HEK293T (cell line): ENCODE data around the gene LRRC56.

Experiments
- CTCF ChIA-PET: fragments of 350-600 bp; formaldehyde crosslinking; extraction: SDS; loops from one replicate; lab custom pipeline; 2021; ENCODE audit warnings: antibody characterized with exemption, inconsistent platforms; lab: Yijun Ruan, JAX
- POLR2A ChIA-PET: fragments of 350-600 bp; formaldehyde crosslinking; extraction: SDS; loops from one replicate; lab custom pipeline; 2020; ENCODE audit warnings: antibody characterized with exemption, inconsistent platforms; lab: Yijun Ruan, JAX
- DNase-seq: peaks from one replicate; pipeline ENCODE4 v3.0.0; 2012; ENCODE audit warnings: mixed read lengths; ENCODE audit errors: extremely low spot score
- ARNT ChIP-seq: fragments of 450-650 bp; IDR thresholded peaks from 2 replicates; pipeline ENCODE4 v1.6.1; 2017; ENCODE audit warnings: mild to moderate bottlenecking
- BHLHE40 ChIP-seq: fragments of 450-650 bp; IDR thresholded peaks from 2 replicates; pipeline ENCODE4 v1.6.1; 2016; ENCODE audit warnings: mild to moderate bottlenecking, moderate library complexity, borderline replicate concordance
- CTBP1 ChIP-seq: fragments of 450-650 bp; IDR thresholded peaks from 2 replicates; pipeline ENCODE4 v1.6.1; 2016; ENCODE audit warnings: borderline replicate concordance
- ELF4 ChIP-seq: fragments of 450-650 bp; IDR thresholded peaks from 2 replicates; pipeline ENCODE4 v1.6.1; 2017; ENCODE audit warnings: antibody characterized with exemption
- FOXA1 ChIP-seq: fragments of 450-650 bp; IDR thresholded peaks from 2 replicates; pipeline ENCODE4 v1.6.1; 2016; ENCODE audit warnings: mild to moderate bottlenecking
- FOXK2 ChIP-seq: fragments of 450-650 bp; IDR thresholded peaks from 2 replicates; pipeline ENCODE4 v1.6.1; 2016; ENCODE audit warnings: mild to moderate bottlenecking
- FOXM1 ChIP-seq: fragments of 450-650 bp; IDR thresholded peaks from 2 replicates; pipeline ENCODE4 v1.6.1; 2017; ENCODE audit warnings: mild to moderate bottlenecking, borderline replicate concordance
- HDGF ChIP-seq: fragments of 450-650 bp; IDR thresholded peaks from 2 replicates; pipeline ENCODE4 v1.6.1; 2017; ENCODE audit warnings: antibody characterized with exemption, borderline replicate concordance
- L3MBTL2 ChIP-seq: fragments of 450-650 bp; conservative IDR thresholded peaks from 2 replicates; pipeline ENCODE4 v1.6.1; 2016; ENCODE audit warnings: mild to moderate bottlenecking
- LEF1 ChIP-seq: fragments of 450-650 bp; IDR thresholded peaks from 2 replicates; pipeline ENCODE4 v1.6.1; 2017; ENCODE audit warnings: mild to moderate bottlenecking, borderline replicate concordance
- NFRKB ChIP-seq: fragments of 450-650 bp; IDR thresholded peaks from 2 replicates; pipeline ENCODE4 v1.6.1; 2016; ENCODE audit warnings: mild to moderate bottlenecking, moderate library complexity
- PKNOX1 ChIP-seq: fragments of 450-650 bp; IDR thresholded peaks from 2 replicates; pipeline ENCODE4 v1.6.1; 2016
- SP1 ChIP-seq: fragments of 450-650 bp; IDR thresholded peaks from 2 replicates; pipeline ENCODE4 v1.6.1; 2017
- SUZ12 ChIP-seq: fragments of 450-650 bp; IDR thresholded peaks from 2 replicates; pipeline ENCODE4 v1.6.1; 2016; ENCODE audit warnings: mild to moderate bottlenecking
- TARDBP ChIP-seq: fragments of 450-650 bp; IDR thresholded peaks from 2 replicates; pipeline ENCODE4 v1.6.1; 2016
- ZNF384 ChIP-seq: fragments of 450-650 bp; IDR thresholded peaks from 2 replicates; pipeline ENCODE4 v1.6.1; 2016

LRRC56 gene

GRCh38 chr11:536841-537621 lies at the start of gene LRRC56:
Gene LRRC56 (plus strand): TSS chr11:537527. CDS start chr11:540685, 3,158 bp downstream.
- ChIA-PET POLR2A (interaction anchor here (0.9 to 1.2 kb wide), 2 partner anchors 25 to 32 kb away, joined by 3 read pairs; no protein-coding TSS in a partner anchor), CTCF (no interaction called here)
- no peak for DNase-seq
- TF ChIP-seq TARDBP (no peak), NFRKB (no peak), L3MBTL2 (no peak), LEF1 (no peak), ELF4 (no peak), FOXA1 (no peak), FOXK2 (no peak), ARNT (no peak), SP1 (no peak)

- TF ChIP-seq NFRKB, result no peak
- no peak for TF ChIP-seq L3MBTL2
- no peak for TF ChIP-seq FOXK2
- ChIA-PET CTCF (no interaction called here), POLR2A (no interaction called here)
- no peak for DNase-seq
These were observed 49.7 kb upstream of the LRRC56 start for GRCh38 chr11:487571-488021.

- POLR2A ChIA-PET, result no interaction called here
- TF ChIP-seq L3MBTL2 (no peak), FOXK2 (no peak)
These were observed 49.3 kb upstream of the LRRC56 start for GRCh38 chr11:488062-488461.

GRCh38 chr11:488579-488978 lies 48.7 kb upstream of the LRRC56 start:
- TF ChIP-seq PKNOX1 (no peak), FOXA1 (no peak), ZNF384 (no peak), BHLHE40 (no peak), CTBP1 (no peak), L3MBTL2 (no peak), LEF1 (no peak), HDGF (no peak), FOXK2 (no peak), FOXM1 (no peak), ELF4 (no peak), SUZ12 (no peak), TARDBP (no peak), NFRKB (no peak), ARNT (no peak), SP1 (no peak)
- DNase-seq, result no peak
- POLR2A ChIA-PET, result interaction anchor here (1.2 kb wide), 1 partner anchor 18 kb away, joined by 3 read pairs; the partner anchor contains the start of gene RNH1
- CTCF ChIA-PET, result interaction anchor here (0.6 kb wide), 1 partner anchor 38 kb away, joined by 3 read pairs; the partner anchor contains the start of gene PTDSS2

More at GRCh38 chr11:488062-488461, 49.3 kb upstream of the LRRC56 start:
- CTCF ChIA-PET, result interaction anchor here (0.6 kb wide), 1 partner anchor 38 kb away, joined by 3 read pairs; the partner anchor contains the start of gene PTDSS2
- no peak for DNase-seq

- no peak for DNase-seq
- no peak for TF ChIP-seq SP1
- TF ChIP-seq L3MBTL2, result no peak
- no peak for TF ChIP-seq PKNOX1
- no peak for TF ChIP-seq ZNF384
- TF ChIP-seq FOXK2, result no peak
- TF ChIP-seq CTBP1, result no peak
- no peak for TF ChIP-seq FOXM1
- no peak for TF ChIP-seq SUZ12
- TF ChIP-seq NFRKB, result no peak
- ChIA-PET POLR2A (interaction anchor here (1.2 kb wide), 1 partner anchor 18 kb away, joined by 3 read pairs; the partner anchor contains the start of gene RNH1), CTCF (no interaction called here)
These were observed 48.3 kb upstream of the LRRC56 start for GRCh38 chr11:488992-489391.

- TF ChIP-seq BHLHE40 (no peak), ELF4 (no peak), FOXM1 (no peak), PKNOX1 (no peak), CTBP1 (no peak), L3MBTL2 (no peak), SP1 (no peak), ARNT (no peak), LEF1 (no peak)
- POLR2A ChIA-PET, result interaction anchor here (1.2 kb wide), 1 partner anchor 17 kb away, joined by 3 read pairs; the partner anchor contains the start of gene RNH1
- CTCF ChIA-PET, result no interaction called here
- DNase-seq, result no peak
These were observed 47.6 kb upstream of the LRRC56 start for GRCh38 chr11:489610-490185.
